ENCODE measurements around the gene C1S. TPM values are rescaled to one million over a fixed set of nuclear protein-coding genes. Genes with fewer than 3 reads are reported as not detected.
"Not testable (repeated sequence)": the region's sequence is repeated elsewhere in the genome, so short reads cannot be mapped to it uniquely, and the experiment has no call there.

The C1S gene
- total RNA-seq (100 to 1,000 TPM in 1 of 6 donors, 10 to 100 TPM in 5; 20.4 to 162 (median 58.8) TPM), polyA plus RNA-seq (10 to 100 TPM; 36.5 to 47.2 TPM)

DNA sequence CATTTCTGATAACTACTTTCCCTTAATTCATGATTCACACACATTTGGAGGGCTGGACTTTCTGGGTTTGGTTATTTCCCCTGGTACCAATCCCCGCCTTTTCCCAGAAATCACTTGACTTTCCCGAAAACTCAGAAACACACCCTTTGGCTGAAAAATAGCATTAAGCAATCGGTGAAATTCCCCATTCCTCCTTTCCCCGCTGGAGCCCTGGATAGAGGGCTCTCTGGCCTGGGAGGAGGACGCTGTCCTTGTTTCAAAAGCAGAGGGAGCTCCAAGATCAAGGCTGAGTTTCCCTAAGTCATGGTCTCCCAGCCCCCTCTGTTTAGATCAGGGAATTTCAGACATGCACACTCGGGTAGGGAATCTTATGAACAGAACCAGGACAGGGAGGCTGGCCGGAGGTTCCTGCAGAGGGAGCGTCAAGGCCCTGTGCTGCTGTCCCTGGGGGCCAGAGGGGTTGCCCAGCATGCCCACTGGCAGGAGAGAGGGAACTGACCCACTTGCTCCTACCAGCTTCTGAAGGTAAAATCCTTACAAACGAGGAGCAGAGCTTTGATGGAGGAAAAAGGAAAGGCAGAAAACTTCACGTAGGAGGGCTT is at the start of gene C1S:
Gene C1S (plus strand): TSS at position 366 of the 602 bp plus-strand sequence. CDS start 1,195 bp downstream, outside the sequence.
- DNase-seq = peak in 4 of 6 donors; percentile 35 to 65 (median 58)
- TF ChIP-seq, protein P1, sequence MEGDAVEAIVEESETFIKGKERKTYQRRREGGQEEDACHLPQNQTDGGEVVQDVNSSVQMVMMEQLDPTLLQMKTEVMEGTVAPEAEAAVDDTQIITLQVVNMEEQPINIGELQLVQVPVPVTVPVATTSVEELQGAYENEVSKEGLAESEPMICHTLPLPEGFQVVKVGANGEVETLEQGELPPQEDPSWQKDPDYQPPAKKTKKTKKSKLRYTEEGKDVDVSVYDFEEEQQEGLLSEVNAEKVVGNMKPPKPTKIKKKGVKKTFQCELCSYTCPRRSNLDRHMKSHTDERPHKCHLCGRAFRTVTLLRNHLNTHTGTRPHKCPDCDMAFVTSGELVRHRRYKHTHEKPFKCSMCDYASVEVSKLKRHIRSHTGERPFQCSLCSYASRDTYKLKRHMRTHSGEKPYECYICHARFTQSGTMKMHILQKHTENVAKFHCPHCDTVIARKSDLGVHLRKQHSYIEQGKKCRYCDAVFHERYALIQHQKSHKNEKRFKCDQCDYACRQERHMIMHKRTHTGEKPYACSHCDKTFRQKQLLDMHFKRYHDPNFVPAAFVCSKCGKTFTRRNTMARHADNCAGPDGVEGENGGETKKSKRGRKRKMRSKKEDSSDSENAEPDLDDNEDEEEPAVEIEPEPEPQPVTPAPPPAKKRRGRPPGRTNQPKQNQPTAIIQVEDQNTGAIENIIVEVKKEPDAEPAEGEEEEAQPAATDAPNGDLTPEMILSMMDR (IDR thresholded peaks at IDR 0.05) = peak in 3 of 4 donors; percentile 33 to 50 (median 36)
- peak; percentile 80 to 97 (median 94) for ATAC-seq
- intact Hi-C loops (cut with DNase I) = loop anchor here in 1 of 3 donors (5.0 kb wide), 1 partner anchor 37 kb away; no protein-coding TSS in a partner anchor
- FAIRE-seq = no peak
- H3K4me1 ChIP-seq = peaks cover 0 to 8% (median 0%) of the 10 kb centered on the region in 3 donors
- 30 to 42% methylated on average over 10 of the region's 10 CpGs for WGBS, 2 donors
- H3K27ac ChIP-seq = peak within 1 kb of the TSS in 3 of 4 donors; percentile 19 to 61 (median 55)
- H3K4me3 ChIP-seq = peak within 1 kb of the TSS in 1 of 4 donors; percentile 19
- no peaks in the 10 kb centered on the region for H3K27me3 ChIP-seq
- no peaks in the 10 kb centered on the region for H3K36me3 ChIP-seq
- no peaks in the 10 kb centered on the region for H3K9me3 ChIP-seq

GRCh38 chr12:7011398-7011797 is 49.1 kb upstream of the C1S start:
- H3K4me3 ChIP-seq; H3K36me3 ChIP-seq; DNase-seq; FAIRE-seq; H3K27me3 ChIP-seq; H3K27ac ChIP-seq; ATAC-seq; intact Hi-C loops (cut with DNase I); H3K9me3 ChIP-seq: not testable (repeated sequence)
- 79 to 87% methylated on average over 4 of the region's 4 CpGs for WGBS, 2 donors
- H3K4me1 ChIP-seq = peaks cover 16 to 26% (median 16%) of the 10 kb centered on the region in 3 donors

- Histone ChIP-seq H3K9me3 (no peaks in the 10 kb centered on the region), H3K27ac (no peak overlapping the region)
- 52 to 78% methylated on average over 4 of the region's 4 CpGs for WGBS, 2 donors
Measured at GRCh38 chr12:7012024-7012607, 48.4 kb upstream of the C1S start.

GRCh38 chr12:7013101-7013500 is 47.4 kb upstream of the C1S start:
- DNase-seq = no peak
- Histone ChIP-seq H3K27ac (no peak overlapping the region), H3K4me3 (no peak overlapping the region), H3K27me3 (no peaks in the 10 kb centered on the region), H3K9me3 (no peaks in the 10 kb centered on the region), H3K4me1 (peaks cover 11 to 29% (median 16%) of the 10 kb centered on the region in 3 donors), H3K36me3 (no peaks in the 10 kb centered on the region)
- no peak for FAIRE-seq
- ATAC-seq = no peak
- 92 to 94% methylated on average over 3 of the region's 3 CpGs for WGBS, 2 donors
- TF ChIP-seq, protein P1 (IDR thresholded peaks at IDR 0.05) = no peak
- intact Hi-C loops (cut with DNase I) = no loop called here

More at GRCh38 chr12:7012024-7012607, 48.4 kb upstream of the C1S start:
- intact Hi-C loops (cut with DNase I) = no loop called here
- FAIRE-seq = no peak
- TF ChIP-seq, protein P1 (IDR thresholded peaks at IDR 0.05) = no peak
- no peak overlapping the region for H3K4me3 ChIP-seq
- peaks cover 11 to 28% (median 16%) of the 10 kb centered on the region in 3 donors for H3K4me1 ChIP-seq
- no peak for ATAC-seq
- H3K36me3 ChIP-seq = no peaks in the 10 kb centered on the region
- DNase-seq = no peak
- no peaks in the 10 kb centered on the region for H3K27me3 ChIP-seq

- H3K36me3 ChIP-seq = no peaks in the 10 kb centered on the region
- TF ChIP-seq, protein P1 (IDR thresholded peaks at IDR 0.05) = no peak
- no peak overlapping the region for H3K27ac ChIP-seq
- ATAC-seq (no peak), DNase-seq (no peak), FAIRE-seq (no peak)
- H3K4me1 ChIP-seq = peaks cover 13 to 28% (median 16%) of the 10 kb centered on the region in 3 donors
- 54 to 55% methylated on average over 6 of the region's 6 CpGs for WGBS, 2 donors
- H3K27me3 ChIP-seq = no peaks in the 10 kb centered on the region
- no peak overlapping the region for H3K4me3 ChIP-seq
- intact Hi-C loops (cut with DNase I) = no loop called here
- no peaks in the 10 kb centered on the region for H3K9me3 ChIP-seq
Measured at GRCh38 chr12:7015555-7016370, 44.8 kb upstream of the C1S start.
